Neuron (in vitro differentiated cells): ENCODE results near the gene MEN1.

Source experiments
- H2AFZ ChIP-seq: one replicate; pipeline ENCODE4 v1.6.1; 2013; ENCODE audit warnings: low read depth, mild to moderate bottlenecking, inconsistent platforms, low read length, moderate library complexity
- H3K27me3 ChIP-seq: one replicate; pipeline ENCODE4 v1.6.1; 2013; ENCODE audit warnings: low read length; ENCODE audit not compliant: insufficient read depth
- H3K36me3 ChIP-seq: one replicate; pipeline ENCODE4 v1.6.1; 2013; ENCODE audit warnings: low read length; ENCODE audit not compliant: insufficient read depth
- H3K4me1 ChIP-seq: one replicate; pipeline ENCODE4 v1.6.1; 2013; ENCODE audit warnings: low read length; ENCODE audit not compliant: insufficient read depth
- H3K4me3 ChIP-seq: 2 replicates; pipeline ENCODE4 v1.5.1; 2013; ENCODE audit warnings: mild to moderate bottlenecking, low read length, moderate library complexity
- H3K9me3 ChIP-seq: one replicate; pipeline ENCODE4 v1.6.1; 2013; ENCODE audit warnings: low read length

MEN1 gene

GRCh38 chr11:64841592-64842365, 31.4 kb upstream of the MEN1 start:
- Histone ChIP-seq H3K4me3 (no peak overlapping the region), H3K4me1 (peaks cover 14% of the 10 kb centered on the region), H3K36me3 (no peaks in the 10 kb centered on the region), H2AFZ (no peak overlapping the region), H3K27me3 (peaks cover 21% of the 10 kb centered on the region), H3K9me3 (no peaks in the 10 kb centered on the region)

- H3K27me3 ChIP-seq: peaks cover 26% of the 10 kb centered on the region
- H2AFZ ChIP-seq: no peak overlapping the region
- H3K4me1 ChIP-seq: peaks cover 14% of the 10 kb centered on the region
- no peaks in the 10 kb centered on the region for H3K9me3 ChIP-seq
- no peak overlapping the region for H3K4me3 ChIP-seq
- no peaks in the 10 kb centered on the region for H3K36me3 ChIP-seq
Measured at GRCh38 chr11:64839887-64840782, 29.8 kb upstream of the MEN1 start.

- no peak overlapping the region for H3K4me3 ChIP-seq
- no peaks in the 10 kb centered on the region for H3K9me3 ChIP-seq
- H3K4me1 ChIP-seq: peaks cover 14% of the 10 kb centered on the region
- H3K27me3 ChIP-seq: peaks cover 28% of the 10 kb centered on the region
- no peak overlapping the region for H2AFZ ChIP-seq
- H3K36me3 ChIP-seq: no peaks in the 10 kb centered on the region
Measured at GRCh38 chr11:64839335-64839734, 29.0 kb upstream of the MEN1 start.

GRCh38 chr11:64838600-64839334, 28.4 kb upstream of the MEN1 start:
- H3K27me3 ChIP-seq: peaks cover 27% of the 10 kb centered on the region

GRCh38 chr11:64837887-64838351, 27.6 kb upstream of the MEN1 start:
- Histone ChIP-seq H3K9me3 (no peaks in the 10 kb centered on the region), H3K4me1 (peaks cover 8% of the 10 kb centered on the region), H3K27me3 (peaks cover 25% of the 10 kb centered on the region), H3K4me3 (no peak overlapping the region), H2AFZ (no peak overlapping the region), H3K36me3 (no peaks in the 10 kb centered on the region)

More at GRCh38 chr11:64838600-64839334, 28.4 kb upstream of the MEN1 start:
- Histone ChIP-seq H3K4me3 (no peak overlapping the region), H3K36me3 (no peaks in the 10 kb centered on the region), H2AFZ (no peak overlapping the region), H3K9me3 (no peaks in the 10 kb centered on the region), H3K4me1 (peaks cover 14% of the 10 kb centered on the region)

GRCh38 chr11:64836448-64837072, 26.2 kb upstream of the MEN1 start:
- no peaks in the 10 kb centered on the region for H3K4me1 ChIP-seq
- no peaks in the 10 kb centered on the region for H3K36me3 ChIP-seq
- H2AFZ ChIP-seq: no peak overlapping the region
- no peak overlapping the region for H3K4me3 ChIP-seq
- H3K9me3 ChIP-seq: no peaks in the 10 kb centered on the region
- peaks cover 34% of the 10 kb centered on the region for H3K27me3 ChIP-seq

GRCh38 chr11:64835616-64836447, 25.5 kb upstream of the MEN1 start:
- no peak overlapping the region for H2AFZ ChIP-seq
- peaks cover 34% of the 10 kb centered on the region for H3K27me3 ChIP-seq
- H3K9me3 ChIP-seq: no peaks in the 10 kb centered on the region
- no peaks in the 10 kb centered on the region for H3K36me3 ChIP-seq
- H3K4me3 ChIP-seq: no peak overlapping the region
- no peaks in the 10 kb centered on the region for H3K4me1 ChIP-seq

GRCh38 chr11:64834723-64835615, 24.6 kb upstream of the MEN1 start:
- no peak overlapping the region for H2AFZ ChIP-seq
- H3K9me3 ChIP-seq: no peaks in the 10 kb centered on the region
- no peaks in the 10 kb centered on the region for H3K36me3 ChIP-seq
- H3K4me1 ChIP-seq: no peaks in the 10 kb centered on the region
- peaks cover 34% of the 10 kb centered on the region for H3K27me3 ChIP-seq
- H3K4me3 ChIP-seq: no peak overlapping the region

- Histone ChIP-seq H3K36me3 (no peaks in the 10 kb centered on the region), H3K4me1 (no peaks in the 10 kb centered on the region), H3K4me3 (no peak overlapping the region), H3K27me3 (peaks cover 34% of the 10 kb centered on the region), H3K9me3 (no peaks in the 10 kb centered on the region), H2AFZ (no peak overlapping the region)
Measured at GRCh38 chr11:64834031-64834722, 23.8 kb upstream of the MEN1 start.

GRCh38 chr11:64833509-64833908, 23.2 kb upstream of the MEN1 start:
- no peaks in the 10 kb centered on the region for H3K4me1 ChIP-seq

GRCh38 chr11:64833198-64833502, 22.8 kb upstream of the MEN1 start:
- H3K27me3 ChIP-seq: peaks cover 34% of the 10 kb centered on the region
- H3K9me3 ChIP-seq: no peaks in the 10 kb centered on the region
- H3K36me3 ChIP-seq: no peaks in the 10 kb centered on the region
- no peak overlapping the region for H3K4me3 ChIP-seq
- no peak overlapping the region for H2AFZ ChIP-seq
- H3K4me1 ChIP-seq: no peaks in the 10 kb centered on the region

More at GRCh38 chr11:64833509-64833908, 23.2 kb upstream of the MEN1 start:
- H3K4me3 ChIP-seq: no peak overlapping the region
- H3K9me3 ChIP-seq: no peaks in the 10 kb centered on the region
- H3K27me3 ChIP-seq: peaks cover 34% of the 10 kb centered on the region
- no peak overlapping the region for H2AFZ ChIP-seq
- no peaks in the 10 kb centered on the region for H3K36me3 ChIP-seq
